Neural progenitor cell (in vitro differentiated cells): ENCODE data around the gene ELL3. TPM values are rescaled to one million over a fixed set of nuclear protein-coding genes. Genes with fewer than 3 reads are reported as not detected.

Experiments
- DNase-seq: peaks from one replicate; pipeline ENCODE4 v3.0.0-alpha.2; 2016; ENCODE audit warnings: low spot score
- H2AFZ ChIP-seq: fragments of 200-600 bp; sonication (generic); replicated peaks from 2 replicates; pipeline ENCODE4 v1.6.1; 2016; ENCODE audit warnings: antibody characterized with exemption
- H3F3A ChIP-seq: fragments of 200-600 bp; sonication (generic); 2 replicates; pipeline ENCODE4 v1.6.1; 2016; ENCODE audit warnings: antibody characterized with exemption, low read depth
- H3K27ac ChIP-seq: fragments of 200-600 bp; sonication (generic); 2 replicates; pipeline ENCODE4 v1.5.1; 2016; ENCODE audit warnings: mild to moderate bottlenecking
- H3K27me3 ChIP-seq: fragments of 200-600 bp; sonication (generic); 2 replicates; pipeline ENCODE4 v1.6.1; 2016; ENCODE audit warnings: mild to moderate bottlenecking, moderate library complexity
- H3K36me3 ChIP-seq: fragments of 200-600 bp; sonication (generic); 2 replicates; pipeline ENCODE4 v1.5.1; 2016
- H3K4me1 ChIP-seq: fragments of 200-600 bp; sonication (generic); 2 replicates; pipeline ENCODE4 v1.6.1; 2016; ENCODE audit warnings: mixed run types
- H3K4me2 ChIP-seq: fragments of 200-600 bp; sonication (generic); 2 replicates; pipeline ENCODE4 v1.6.1; 2016
- H3K4me3 ChIP-seq: fragments of 200-600 bp; sonication (generic); 2 replicates; pipeline ENCODE4 v1.5.1; 2016
- H3K79me2 ChIP-seq: fragments of 200-600 bp; sonication (generic); 2 replicates; pipeline ENCODE4 v1.6.1; 2016; ENCODE audit warnings: low read depth
- H3K9ac ChIP-seq: fragments of 200-600 bp; sonication (generic); 2 replicates; pipeline ENCODE4 v1.6.1; 2016
- H3K9me3 ChIP-seq: fragments of 200-600 bp; sonication (generic); 2 replicates; pipeline ENCODE4 v1.5.1; 2016; ENCODE audit warnings: low read depth
- H4K20me1 ChIP-seq: fragments of 200-600 bp; sonication (generic); 2 replicates; pipeline ENCODE4 v1.6.1; 2016; ENCODE audit warnings: low read depth
- H3K27ac Mint-ChIP-seq: 3 replicates; pipeline ENCODE4 v1.8.0; 2021; ENCODE audit warnings: mixed read lengths
- H3K27me3 Mint-ChIP-seq: 2 replicates; pipeline ENCODE4 v1.8.0; 2022; ENCODE audit warnings: low read depth, mild to moderate bottlenecking, inconsistent platforms, moderate library complexity, mixed read lengths; ENCODE audit not compliant: insufficient read depth
- H3K36me3 Mint-ChIP-seq: 3 replicates; pipeline ENCODE4 v1.8.0; 2021; ENCODE audit warnings: mixed read lengths
- H3K4me1 Mint-ChIP-seq: 3 replicates; pipeline ENCODE4 v1.8.0; 2021; ENCODE audit warnings: mixed read lengths
- H3K4me3 Mint-ChIP-seq: 3 replicates; pipeline ENCODE4 v1.8.0; 2021; ENCODE audit warnings: mild to moderate bottlenecking, moderate library complexity, mixed read lengths
- H3K9me3 Mint-ChIP-seq: 3 replicates; pipeline ENCODE4 v1.8.0; 2020; ENCODE audit warnings: mixed read lengths
- EZH2 ChIP-seq: fragments of 200-600 bp; sonication (generic); IDR thresholded peaks from 2 replicates; pipeline ENCODE4 v1.6.1; 2017; ENCODE audit warnings: antibody characterized with exemption, mild to moderate bottlenecking, moderate library complexity
- EZH2phosphoT487 ChIP-seq: fragments of 200-600 bp; sonication (generic); IDR thresholded peaks from 2 replicates; pipeline ENCODE4 v1.6.1; 2017; ENCODE audit warnings: antibody characterized with exemption
- total RNA-seq: library from RNA; depleted of rRNA; stranded (reverse); fragments of >200 nt; gene quantifications from 2 replicates; pipeline ENCODE4 v1.2.3, GENCODE V29; 2015; ENCODE audit warnings: low replicate concordance
- TF ChIP-seq, protein P1 (sequence below): fragments of 200-600 bp; sonication (generic); IDR thresholded peaks from 2 replicates; pipeline ENCODE4 v1.5.1; 2017; ENCODE audit warnings: antibody characterized with exemption, mild to moderate bottlenecking

Gene ELL3
- total RNA-seq, 1 donor from 2014 or later = 5.1 TPM

DNA sequence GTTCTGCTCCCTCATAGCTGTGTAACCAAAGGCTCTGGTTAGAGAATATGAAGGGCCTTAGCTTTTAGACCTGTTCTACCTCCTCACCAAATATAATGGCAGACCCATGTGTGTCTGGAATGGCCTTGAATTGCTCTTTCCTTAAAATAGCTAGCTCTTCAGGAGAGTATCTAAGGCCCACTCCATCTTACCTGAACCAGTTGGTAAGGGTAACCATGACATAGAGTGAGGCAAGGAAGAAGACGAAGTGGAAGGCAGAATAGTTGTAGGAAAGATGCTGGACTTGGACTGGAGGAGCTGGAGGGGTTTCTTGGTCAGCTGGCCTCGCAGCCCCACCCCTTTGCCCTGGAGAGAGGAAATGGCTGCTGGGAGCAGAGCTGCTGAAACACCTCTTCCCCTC, 18.4 kb upstream of the ELL3 start:
- peaks cover 48% of the 10 kb centered on the region for H3K4me1 Mint-ChIP-seq

DNA sequence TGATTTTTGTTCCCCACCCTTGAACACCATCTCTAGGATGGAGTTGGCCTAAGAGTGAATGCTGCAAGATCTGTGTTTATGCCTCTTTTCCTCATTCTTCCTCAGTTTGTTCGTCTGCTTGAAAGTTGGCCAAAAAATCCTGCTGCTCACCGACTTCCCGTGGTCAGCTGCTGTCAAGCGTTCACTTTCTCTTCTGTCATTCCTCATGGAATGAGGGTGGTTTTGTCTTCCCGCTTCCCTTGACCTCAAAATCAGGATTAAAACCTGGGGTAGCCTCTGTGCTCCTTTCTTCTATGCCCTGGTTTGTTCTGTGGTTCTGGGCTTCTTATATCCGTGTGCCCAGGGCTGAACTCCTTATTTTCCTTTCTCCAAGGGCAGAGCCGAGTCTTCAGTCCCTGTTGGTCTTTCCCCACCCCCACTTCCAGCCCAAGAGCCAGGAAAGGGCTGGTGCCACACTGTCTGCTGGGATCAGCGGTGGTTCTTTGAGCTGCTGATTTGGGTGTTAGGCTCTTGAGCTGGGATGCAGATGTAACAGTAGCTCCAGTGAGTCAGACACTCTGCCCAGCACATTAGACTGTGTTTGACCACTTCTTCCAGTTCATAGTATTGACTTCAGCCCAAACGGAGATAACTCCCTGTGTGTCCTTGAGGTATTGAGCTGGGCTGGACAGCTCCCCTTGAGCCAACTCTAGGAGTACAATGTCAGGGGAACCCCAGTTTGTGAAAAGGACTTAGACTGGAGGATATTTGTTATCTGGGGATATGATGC, 17.7 kb upstream of the ELL3 start:
- TF ChIP-seq EZH2 = no peak
- Histone ChIP-seq H3K4me3 (no peak overlapping the region), H3K9me3 (no peaks in the 10 kb centered on the region), H3K27me3 (no peaks in the 10 kb centered on the region), H3K36me3 (no peaks in the 10 kb centered on the region), H4K20me1 (peaks cover 38% of the 10 kb centered on the region), H3K27ac (no peak overlapping the region), H3K4me1 (peaks cover 17% of the 10 kb centered on the region), H3K9ac (no peak overlapping the region), H2AFZ (no peak overlapping the region), H3K4me2 (no peak overlapping the region), H3K79me2 (peaks cover 31% of the 10 kb centered on the region), H3F3A (peaks cover 43% of the 10 kb centered on the region)
- peaks cover 34% of the 10 kb centered on the region for H3K36me3 Mint-ChIP-seq
- peaks cover 10% of the 10 kb centered on the region for H3K27me3 Mint-ChIP-seq
- H3K4me1 Mint-ChIP-seq = peaks cover 41% of the 10 kb centered on the region
- H3K27ac Mint-ChIP-seq = no peak overlapping the region
- peak overlapping the region; percentile 98 for H3K4me3 Mint-ChIP-seq
- no peak for DNase-seq
- no peaks in the 10 kb centered on the region for H3K9me3 Mint-ChIP-seq

More for the DNA sequence above, 18.4 kb upstream of the ELL3 start:
- H3K79me2 ChIP-seq = peaks cover 31% of the 10 kb centered on the region
- H3K27me3 ChIP-seq = no peaks in the 10 kb centered on the region
- H3F3A ChIP-seq = peaks cover 50% of the 10 kb centered on the region
- TF ChIP-seq EZH2 (no peak), EZH2phosphoT487 (no peak)
- TF ChIP-seq, protein P1, sequence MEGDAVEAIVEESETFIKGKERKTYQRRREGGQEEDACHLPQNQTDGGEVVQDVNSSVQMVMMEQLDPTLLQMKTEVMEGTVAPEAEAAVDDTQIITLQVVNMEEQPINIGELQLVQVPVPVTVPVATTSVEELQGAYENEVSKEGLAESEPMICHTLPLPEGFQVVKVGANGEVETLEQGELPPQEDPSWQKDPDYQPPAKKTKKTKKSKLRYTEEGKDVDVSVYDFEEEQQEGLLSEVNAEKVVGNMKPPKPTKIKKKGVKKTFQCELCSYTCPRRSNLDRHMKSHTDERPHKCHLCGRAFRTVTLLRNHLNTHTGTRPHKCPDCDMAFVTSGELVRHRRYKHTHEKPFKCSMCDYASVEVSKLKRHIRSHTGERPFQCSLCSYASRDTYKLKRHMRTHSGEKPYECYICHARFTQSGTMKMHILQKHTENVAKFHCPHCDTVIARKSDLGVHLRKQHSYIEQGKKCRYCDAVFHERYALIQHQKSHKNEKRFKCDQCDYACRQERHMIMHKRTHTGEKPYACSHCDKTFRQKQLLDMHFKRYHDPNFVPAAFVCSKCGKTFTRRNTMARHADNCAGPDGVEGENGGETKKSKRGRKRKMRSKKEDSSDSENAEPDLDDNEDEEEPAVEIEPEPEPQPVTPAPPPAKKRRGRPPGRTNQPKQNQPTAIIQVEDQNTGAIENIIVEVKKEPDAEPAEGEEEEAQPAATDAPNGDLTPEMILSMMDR = no peak
- H3K4me1 ChIP-seq = peaks cover 25% of the 10 kb centered on the region
- no peak overlapping the region for H3K27ac Mint-ChIP-seq
- no peak for DNase-seq
- H3K9ac ChIP-seq = no peak overlapping the region
- peaks cover 38% of the 10 kb centered on the region for H4K20me1 ChIP-seq
- peak overlapping the region; percentile 98 for H3K4me3 Mint-ChIP-seq
- H3K9me3 Mint-ChIP-seq = no peaks in the 10 kb centered on the region
- no peaks in the 10 kb centered on the region for H3K36me3 ChIP-seq
- peaks cover 35% of the 10 kb centered on the region for H3K36me3 Mint-ChIP-seq
- no peaks in the 10 kb centered on the region for H3K9me3 ChIP-seq
- H2AFZ ChIP-seq = no peak overlapping the region
- H3K27me3 Mint-ChIP-seq = peaks cover 10% of the 10 kb centered on the region
- H3K4me2 ChIP-seq = no peak overlapping the region
- H3K27ac ChIP-seq = no peak overlapping the region
- no peak overlapping the region for H3K4me3 ChIP-seq

GRCh38 chr15:43793647-43794046, 16.9 kb upstream of the ELL3 start:
- no peak overlapping the region for H3K9ac ChIP-seq
- H4K20me1 ChIP-seq = peaks cover 38% of the 10 kb centered on the region
- peaks cover 13% of the 10 kb centered on the region for H3K4me1 ChIP-seq
- peak overlapping the region; percentile 94 for H3K4me2 ChIP-seq
- H3K9me3 Mint-ChIP-seq = no peaks in the 10 kb centered on the region
- H3K36me3 ChIP-seq = no peaks in the 10 kb centered on the region
- peak overlapping the region; percentile 87 for H3K27ac Mint-ChIP-seq
- TF ChIP-seq EZH2 = no peak
- TF ChIP-seq, protein P1 = no peak
- H3K36me3 Mint-ChIP-seq = peaks cover 32% of the 10 kb centered on the region
- H3K4me3 ChIP-seq = peak overlapping the region; percentile 99
- H3K27me3 ChIP-seq = no peaks in the 10 kb centered on the region
- no peak overlapping the region for H2AFZ ChIP-seq
- no peak overlapping the region for H3K27ac ChIP-seq
- peaks cover 31% of the 10 kb centered on the region for H3K79me2 ChIP-seq
- H3K9me3 ChIP-seq = no peaks in the 10 kb centered on the region
- no peak for DNase-seq
- H3K4me3 Mint-ChIP-seq = peak overlapping the region; percentile 98
- H3K27me3 Mint-ChIP-seq = peaks cover 10% of the 10 kb centered on the region
- H3K4me1 Mint-ChIP-seq = peaks cover 35% of the 10 kb centered on the region
- H3F3A ChIP-seq = peaks cover 38% of the 10 kb centered on the region
